HEK293 (cell line): ENCODE measurements around the gene ARID1A.

Source experiments
- CTCF ChIP-seq: fragments of 450-650 bp; formaldehyde crosslinking; IDR thresholded peaks from 2 replicates; pipeline ENCODE4 v1.5.1; 2016; ENCODE audit warnings: missing biosample characterization, missing genetic modification characterization
- ELK4 ChIP-seq: IDR thresholded peaks from 2 replicates; pipeline ENCODE4 v1.6.1; 2011; ENCODE audit warnings: mild to moderate bottlenecking, low read depth, low read length, borderline replicate concordance
- ZNF24 ChIP-seq: fragments of 450-650 bp; formaldehyde crosslinking; IDR thresholded peaks from 2 replicates; pipeline ENCODE4 v1.5.1; 2016; ENCODE audit warnings: missing biosample characterization, missing genetic modification characterization
- ZNF843 ChIP-seq: fragments of 450-650 bp; formaldehyde crosslinking; IDR thresholded peaks from 2 replicates; pipeline ENCODE4 v1.5.1; 2016; ENCODE audit warnings: missing biosample characterization, missing genetic modification characterization
- TF ChIP-seq, protein P1 (sequence below): sonication (generic); formaldehyde crosslinking; IDR thresholded peaks from 2 replicates; pipeline ENCODE4 v1.8.1; 2022; ENCODE audit warnings: mild to moderate bottlenecking, moderate library complexity, missing genetic modification reagents
- TF ChIP-seq, protein P2 (sequence below): fragments of 450-650 bp; formaldehyde crosslinking; IDR thresholded peaks from 2 replicates; pipeline ENCODE4 v1.5.1; 2016; ENCODE audit warnings: missing biosample characterization, missing genetic modification characterization

GRCh38 chr1:26724926-26725325 is 29.1 kb downstream of the ARID1A start:
- TF ChIP-seq CTCF, result no peak
- no peak for TF ChIP-seq ZNF843 (tag by site-specific recombination)
- TF ChIP-seq, protein P1, sequence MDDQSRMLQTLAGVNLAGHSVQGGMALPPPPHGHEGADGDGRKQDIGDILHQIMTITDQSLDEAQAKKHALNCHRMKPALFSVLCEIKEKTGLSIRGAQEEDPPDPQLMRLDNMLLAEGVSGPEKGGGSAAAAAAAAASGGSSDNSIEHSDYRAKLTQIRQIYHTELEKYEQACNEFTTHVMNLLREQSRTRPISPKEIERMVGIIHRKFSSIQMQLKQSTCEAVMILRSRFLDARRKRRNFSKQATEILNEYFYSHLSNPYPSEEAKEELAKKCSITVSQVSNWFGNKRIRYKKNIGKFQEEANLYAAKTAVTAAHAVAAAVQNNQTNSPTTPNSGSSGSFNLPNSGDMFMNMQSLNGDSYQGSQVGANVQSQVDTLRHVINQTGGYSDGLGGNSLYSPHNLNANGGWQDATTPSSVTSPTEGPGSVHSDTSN (CRISPR knock-in tag), result no peak
- no peak for TF ChIP-seq ZNF24 (tag by site-specific recombination)
- TF ChIP-seq, protein P2, sequence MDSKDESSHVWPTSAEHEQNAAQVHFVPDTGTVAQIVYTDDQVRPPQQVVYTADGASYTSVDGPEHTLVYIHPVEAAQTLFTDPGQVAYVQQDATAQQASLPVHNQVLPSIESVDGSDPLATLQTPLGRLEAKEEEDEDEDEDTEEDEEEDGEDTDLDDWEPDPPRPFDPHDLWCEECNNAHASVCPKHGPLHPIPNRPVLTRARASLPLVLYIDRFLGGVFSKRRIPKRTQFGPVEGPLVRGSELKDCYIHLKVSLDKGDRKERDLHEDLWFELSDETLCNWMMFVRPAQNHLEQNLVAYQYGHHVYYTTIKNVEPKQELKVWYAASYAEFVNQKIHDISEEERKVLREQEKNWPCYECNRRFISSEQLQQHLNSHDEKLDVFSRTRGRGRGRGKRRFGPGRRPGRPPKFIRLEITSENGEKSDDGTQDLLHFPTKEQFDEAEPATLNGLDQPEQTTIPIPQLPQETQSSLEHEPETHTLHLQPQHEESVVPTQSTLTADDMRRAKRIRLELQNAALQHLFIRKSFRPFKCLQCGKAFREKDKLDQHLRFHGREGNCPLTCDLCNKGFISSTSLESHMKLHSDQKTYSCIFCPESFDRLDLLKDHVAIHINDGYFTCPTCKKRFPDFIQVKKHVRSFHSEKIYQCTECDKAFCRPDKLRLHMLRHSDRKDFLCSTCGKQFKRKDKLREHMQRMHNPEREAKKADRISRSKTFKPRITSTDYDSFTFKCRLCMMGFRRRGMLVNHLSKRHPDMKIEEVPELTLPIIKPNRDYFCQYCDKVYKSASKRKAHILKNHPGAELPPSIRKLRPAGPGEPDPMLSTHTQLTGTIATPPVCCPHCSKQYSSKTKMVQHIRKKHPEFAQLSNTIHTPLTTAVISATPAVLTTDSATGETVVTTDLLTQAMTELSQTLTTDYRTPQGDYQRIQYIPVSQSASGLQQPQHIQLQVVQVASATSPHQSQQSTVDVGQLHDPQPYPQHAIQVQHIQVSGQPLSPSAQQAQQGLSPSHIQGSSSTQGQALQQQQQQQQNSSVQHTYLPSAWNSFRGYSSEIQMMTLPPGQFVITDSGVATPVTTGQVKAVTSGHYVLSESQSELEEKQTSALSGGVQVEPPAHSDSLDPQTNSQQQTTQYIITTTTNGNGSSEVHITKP (tag by site-specific recombination), result no peak
- no peak for TF ChIP-seq ELK4
